CD4-positive, alpha-beta T cell treated with Interferon gamma for 1 hour (primary cell): ENCODE results near the gene XXYLT1.

Source experiments
- DNase-seq: peaks from one replicate; pipeline ENCODE4 v3.0.0-alpha.2; 2020

The XXYLT1 gene

DNA sequence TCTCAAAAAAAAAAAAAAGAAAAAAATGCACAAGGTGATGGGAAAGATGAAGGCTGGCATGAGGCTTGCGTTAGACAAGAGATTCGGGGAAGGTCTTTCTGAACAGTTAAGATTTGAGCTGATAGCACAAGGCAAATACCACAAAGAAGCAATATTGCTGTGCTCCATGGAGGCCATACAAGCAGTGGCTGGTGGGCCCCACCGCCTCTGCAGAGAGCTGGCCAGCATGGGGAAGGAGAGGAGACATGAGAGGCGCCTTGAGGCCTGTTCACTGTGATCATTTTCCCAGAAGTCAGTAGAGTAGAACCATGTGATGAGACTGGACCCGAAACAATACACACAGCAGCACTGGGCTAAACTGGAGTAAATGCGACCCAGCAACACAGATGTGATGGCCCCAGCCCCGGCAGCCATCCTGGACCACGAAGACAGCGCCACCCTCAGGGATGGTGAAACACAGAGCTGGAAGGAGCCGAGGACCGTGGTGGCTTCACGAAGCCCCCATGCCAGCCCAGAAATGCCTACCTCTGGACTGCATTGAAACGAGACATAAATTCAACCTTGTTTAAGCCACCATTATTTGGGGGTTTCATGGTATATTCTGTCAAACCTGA lies 5.5 kb downstream of the XXYLT1 start:
- no peak for DNase-seq

DNA sequence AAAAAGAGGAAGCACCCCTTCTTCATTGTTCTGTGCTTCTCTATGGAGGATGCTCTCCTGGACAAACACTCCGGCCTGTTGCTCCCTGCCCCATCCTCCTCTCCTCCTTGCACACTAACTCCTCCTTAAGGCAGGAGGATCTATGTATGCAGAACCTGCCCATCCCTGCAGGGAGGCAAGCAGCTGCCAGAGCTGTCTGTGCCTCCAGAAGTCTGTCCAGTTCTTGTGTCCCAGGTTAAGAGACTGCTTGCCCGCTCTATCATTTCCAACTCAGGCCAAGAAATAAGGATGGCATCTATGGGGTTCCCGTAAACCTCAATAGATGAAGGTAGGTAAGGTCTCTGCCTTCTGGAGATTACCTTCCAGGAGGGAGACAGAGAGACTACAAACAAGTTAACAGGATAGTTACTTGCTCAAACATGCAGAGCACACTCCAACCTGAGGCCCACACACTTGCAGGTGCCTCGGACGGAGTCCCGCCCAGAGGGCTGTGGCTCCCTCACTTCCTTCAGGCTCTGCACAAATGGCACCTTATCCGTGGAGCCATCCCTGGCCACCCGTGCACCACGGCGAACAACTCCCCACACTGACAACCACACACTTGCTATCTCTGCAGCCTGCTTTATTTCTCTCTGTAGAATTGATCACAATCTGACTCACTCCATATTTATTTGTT lies 6.9 kb downstream of the XXYLT1 start:
- DNase-seq = no peak

GRCh38 chr3:195263193-195263924 lies 7.6 kb downstream of the XXYLT1 start:
- no peak for DNase-seq

DNA sequence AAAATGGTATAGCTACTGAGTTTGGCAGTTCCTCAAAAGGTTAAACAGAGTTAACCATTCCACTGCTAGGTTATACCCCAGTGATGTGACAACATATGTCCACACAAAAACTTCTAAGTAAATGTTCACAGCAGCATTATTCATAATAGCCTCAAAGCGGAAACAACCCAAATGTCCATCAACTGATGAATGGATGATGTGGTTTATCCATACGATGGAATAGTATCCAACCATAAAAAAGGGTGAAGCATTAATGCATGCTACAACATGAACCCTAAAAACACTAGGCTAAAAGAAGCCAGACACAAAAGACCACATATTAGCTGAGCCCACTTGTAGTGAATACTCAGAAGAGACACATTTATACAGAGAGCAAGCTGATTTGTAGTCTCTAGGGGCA lies 9.0 kb downstream of the XXYLT1 start:
- DNase-seq = no peak

- peak; percentile 52 for DNase-seq
These were observed 10.6 kb downstream of the XXYLT1 start for GRCh38 chr3:195260280-195260905.

GRCh38 chr3:195259475-195260279 lies 11.3 kb downstream of the XXYLT1 start:
- DNase-seq = peak; percentile 92

- DNase-seq = no peak
These were observed 11.8 kb downstream of the XXYLT1 start for GRCh38 chr3:195259154-195259474.

GRCh38 chr3:195258449-195259153 lies 12.4 kb downstream of the XXYLT1 start:
- DNase-seq = no peak

DNA sequence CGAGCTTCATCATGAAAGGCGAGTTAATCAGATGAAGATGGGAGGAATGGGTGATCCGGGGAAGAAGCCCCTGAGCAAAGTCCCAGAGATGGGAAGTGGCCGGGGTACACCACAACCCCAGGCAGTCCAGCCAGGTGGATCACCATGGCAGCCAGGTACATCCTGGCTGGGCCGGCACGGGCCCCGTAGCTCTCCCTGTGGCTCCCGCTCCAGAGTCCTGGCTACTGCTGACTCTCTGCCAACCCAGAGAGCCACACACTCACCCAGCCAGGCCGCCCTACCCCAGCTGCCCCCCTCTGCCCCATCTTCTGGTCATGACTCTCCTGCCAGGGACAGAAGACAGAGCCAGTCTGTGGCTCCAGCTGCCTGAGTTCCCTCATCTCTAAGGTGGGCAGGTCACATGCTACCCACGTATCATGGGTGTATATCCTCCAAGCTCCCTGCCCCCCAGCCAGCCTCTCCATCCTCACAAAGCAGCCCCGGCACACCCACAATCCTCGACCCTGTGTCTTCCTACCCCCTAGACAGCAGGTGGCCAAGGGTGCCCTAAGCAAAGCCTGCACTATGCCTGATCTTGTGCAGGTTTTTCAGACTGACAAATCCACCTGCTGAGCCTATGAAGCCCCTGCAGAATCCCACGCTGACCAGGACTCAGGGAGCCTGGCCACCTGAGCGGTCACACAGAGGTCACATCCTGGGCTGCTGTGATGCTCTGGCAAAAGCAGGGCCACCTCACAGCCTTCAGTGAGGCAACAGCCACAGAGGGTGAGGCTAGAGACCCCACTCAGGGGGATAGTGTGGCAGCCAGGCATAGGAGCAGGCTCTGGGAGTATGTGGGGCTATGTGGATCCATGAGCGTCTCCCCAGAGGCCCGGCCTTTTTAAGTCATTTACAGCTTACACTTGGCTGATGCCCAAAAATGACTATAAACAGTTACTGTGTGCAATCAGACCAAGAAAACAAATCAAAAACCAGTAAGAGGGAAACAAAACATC lies 13.2 kb downstream of the XXYLT1 start:
- DNase-seq = no peak

DNA sequence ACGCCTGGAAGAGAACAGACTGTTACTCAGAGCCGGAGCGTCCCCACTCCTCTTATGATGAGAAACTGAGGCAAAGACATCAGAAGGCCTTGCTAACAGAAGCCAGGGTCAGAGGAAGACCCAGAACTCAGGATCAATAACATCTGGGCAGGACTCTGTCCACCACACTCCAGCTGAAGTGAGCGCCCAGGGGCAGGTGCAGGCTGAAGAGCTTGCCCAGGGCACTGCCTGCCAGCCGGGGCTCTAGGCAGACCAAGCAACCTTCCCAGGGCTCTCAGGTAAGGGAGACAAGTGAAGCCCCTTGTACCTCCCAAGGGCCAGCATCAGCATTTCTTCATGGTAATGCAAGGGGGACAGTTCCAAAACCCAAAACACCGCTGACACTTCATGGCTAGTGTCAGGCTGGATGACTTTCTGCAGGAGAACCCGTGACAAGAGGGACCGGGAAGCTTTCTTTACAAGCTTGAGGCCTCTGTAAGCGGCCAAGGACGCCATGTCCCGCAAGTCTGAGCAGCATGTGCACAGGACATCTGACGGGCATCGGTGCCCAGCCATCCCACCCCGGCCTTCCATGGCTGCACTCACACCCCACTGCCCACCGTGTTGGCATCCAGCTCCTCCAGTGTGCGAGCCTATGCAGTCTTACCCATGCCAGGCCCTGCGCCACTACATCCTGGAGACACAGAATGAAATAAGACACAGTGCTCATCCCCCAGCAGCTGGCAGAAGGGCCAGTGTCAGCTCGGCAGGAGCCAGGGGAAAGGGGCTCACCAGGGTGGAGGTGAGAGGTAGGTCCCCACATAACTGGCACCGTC lies 14.1 kb downstream of the XXYLT1 start:
- DNase-seq = no peak

DNA sequence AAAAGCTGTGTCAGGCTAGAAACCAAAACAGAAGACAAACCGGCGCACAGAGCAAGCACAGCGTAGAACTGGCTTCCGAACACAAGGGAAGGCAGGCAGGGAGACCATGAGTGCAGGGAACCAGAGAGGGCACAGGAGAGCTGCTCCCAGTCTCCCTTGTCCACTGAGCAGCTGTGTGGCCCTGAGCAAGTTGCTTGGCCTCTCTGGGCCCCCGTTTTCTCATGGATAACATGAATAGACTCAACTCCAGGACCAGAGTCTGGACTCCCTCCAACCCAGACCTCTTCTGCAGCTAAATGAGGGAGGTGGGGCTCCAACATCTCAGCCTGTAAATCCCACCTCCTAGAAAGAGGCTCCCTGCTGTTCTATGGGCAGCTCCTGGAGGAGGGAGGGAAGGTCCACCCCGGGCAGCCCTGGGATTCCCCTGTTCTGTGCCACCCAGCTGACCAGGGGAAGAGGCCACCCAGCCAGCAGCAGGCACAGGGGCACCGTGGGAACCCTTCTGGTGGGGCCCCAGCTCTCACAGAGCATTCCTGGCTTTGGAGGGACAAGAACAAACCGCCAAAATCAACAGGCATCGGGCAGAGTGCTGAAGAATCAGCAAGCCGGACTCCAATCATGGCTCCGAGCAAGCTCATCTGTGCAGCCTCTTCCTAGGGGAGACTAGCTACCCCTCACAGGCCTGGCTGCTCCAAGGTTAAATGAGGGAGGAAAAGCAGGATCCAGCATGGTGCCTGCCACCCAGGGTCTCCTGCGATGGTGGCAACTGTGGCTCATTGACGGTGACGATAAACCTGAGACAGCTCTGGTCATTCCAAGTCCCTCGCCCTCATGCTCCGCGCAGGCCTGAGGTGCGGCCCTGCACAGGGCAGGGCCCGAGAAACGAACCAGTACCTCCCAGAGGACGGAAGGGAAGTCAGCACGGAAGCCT lies 15.1 kb downstream of the XXYLT1 start:
- no peak for DNase-seq

DNA sequence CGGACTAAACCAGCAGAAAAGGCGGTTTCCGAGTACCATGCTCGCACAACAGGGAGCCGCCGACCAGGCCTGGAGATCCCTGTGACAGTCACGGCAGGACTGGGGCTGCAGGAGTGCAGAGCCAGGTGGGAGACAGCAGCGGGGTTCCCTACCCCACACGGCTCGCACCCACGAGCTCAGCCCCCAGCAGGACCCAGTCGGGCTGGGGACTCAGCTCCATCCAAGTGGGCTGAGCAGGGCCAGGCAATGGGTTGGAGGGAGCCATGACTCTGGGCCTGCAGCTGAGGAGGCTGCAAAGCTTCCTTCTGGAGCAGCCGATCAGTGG lies 15.8 kb downstream of the XXYLT1 start:
- DNase-seq = no peak

DNA sequence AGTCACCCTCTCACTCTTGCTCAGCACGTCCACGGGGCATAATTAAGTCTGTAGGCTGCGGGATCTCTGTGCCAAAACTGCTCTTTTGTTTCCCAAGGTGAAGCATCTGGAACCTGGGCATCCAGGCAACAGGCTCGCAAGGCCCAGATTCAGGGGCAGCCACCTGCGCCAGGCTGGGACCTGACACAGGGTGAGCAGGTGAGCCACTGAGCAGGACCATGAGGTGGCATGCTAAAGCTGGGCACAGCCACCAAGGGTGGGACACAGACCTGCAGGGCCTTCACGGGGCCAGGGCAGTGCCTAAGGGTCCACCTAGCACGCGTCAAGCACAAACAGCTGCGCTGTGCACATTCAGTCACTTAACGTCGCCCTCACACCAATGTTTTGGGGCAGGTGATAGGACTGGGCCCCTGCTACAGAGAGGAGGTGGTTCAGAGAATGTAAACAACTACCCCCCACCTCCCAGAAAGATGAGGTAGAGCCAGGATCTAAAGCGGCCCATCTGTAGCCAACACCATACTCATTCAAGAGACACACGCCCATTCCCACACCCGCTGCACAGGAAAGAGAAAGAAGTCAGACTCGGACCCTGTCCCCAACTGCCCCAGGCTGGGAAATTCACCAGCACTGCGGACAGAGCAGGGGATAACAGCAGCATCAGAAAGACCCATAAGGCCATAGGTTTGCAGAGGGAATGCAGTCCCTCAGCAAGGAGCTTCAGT lies 16.3 kb downstream of the XXYLT1 start:
- no peak for DNase-seq

DNA sequence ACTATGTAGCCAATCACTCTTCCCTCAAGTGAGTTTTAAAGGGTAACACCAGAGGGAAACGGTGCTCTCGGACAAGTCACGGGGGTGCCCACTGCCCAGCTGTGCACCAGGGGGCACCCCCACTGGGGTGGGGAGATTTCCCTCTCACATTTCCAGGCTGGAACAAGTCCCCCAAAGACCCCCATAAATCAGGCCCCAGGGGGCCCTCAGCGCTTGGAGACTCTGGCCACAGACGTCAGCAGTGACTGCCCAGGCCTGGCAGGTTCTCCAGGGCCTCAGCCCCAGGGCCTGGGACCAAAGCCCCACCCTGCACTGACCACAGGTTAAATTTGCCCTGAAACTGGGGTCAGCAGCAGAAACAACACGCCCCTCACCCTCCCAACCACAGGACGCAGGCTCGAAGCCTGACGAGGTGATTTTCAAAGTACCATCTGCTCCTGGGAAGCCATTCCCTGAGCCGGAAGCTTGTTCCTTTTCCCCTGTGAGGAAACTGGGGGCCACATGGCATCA lies 17.0 kb downstream of the XXYLT1 start:
- DNase-seq = no peak

DNA sequence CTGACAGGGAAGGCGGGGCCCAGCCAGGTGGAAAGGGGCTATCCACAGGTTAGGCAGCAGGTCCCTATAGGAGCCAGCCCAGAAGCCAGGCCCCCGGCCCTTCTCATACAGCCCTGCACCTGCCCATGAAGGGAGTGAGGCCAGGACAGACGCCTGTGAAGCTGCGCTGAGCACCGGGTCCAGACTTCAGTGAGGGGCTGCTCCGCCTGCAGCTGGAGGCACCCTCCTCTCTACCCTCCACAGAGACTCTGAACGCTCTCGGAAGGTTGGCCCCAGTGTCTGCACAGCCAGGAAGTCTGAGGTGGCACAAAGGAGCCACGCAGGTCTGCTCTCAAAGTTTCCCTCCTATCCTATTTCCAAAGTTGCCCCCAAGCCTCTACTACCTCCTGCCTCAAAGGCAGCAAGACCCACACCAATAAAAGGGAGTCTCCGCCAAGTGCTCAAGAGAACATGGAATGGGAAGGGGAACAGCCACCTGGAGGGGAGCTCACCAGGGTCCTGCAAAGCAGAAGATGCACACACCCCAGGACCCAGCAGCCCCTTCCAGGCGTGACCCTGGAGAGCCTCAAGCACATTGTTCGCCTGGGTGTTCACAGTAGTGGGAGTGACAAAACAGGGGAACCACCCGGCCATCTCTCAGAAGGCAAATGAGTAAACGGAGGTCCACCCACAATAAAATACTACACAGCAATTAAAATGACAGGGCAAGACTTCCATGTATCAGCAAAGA lies 19.5 kb downstream of the XXYLT1 start:
- no peak for DNase-seq

DNA sequence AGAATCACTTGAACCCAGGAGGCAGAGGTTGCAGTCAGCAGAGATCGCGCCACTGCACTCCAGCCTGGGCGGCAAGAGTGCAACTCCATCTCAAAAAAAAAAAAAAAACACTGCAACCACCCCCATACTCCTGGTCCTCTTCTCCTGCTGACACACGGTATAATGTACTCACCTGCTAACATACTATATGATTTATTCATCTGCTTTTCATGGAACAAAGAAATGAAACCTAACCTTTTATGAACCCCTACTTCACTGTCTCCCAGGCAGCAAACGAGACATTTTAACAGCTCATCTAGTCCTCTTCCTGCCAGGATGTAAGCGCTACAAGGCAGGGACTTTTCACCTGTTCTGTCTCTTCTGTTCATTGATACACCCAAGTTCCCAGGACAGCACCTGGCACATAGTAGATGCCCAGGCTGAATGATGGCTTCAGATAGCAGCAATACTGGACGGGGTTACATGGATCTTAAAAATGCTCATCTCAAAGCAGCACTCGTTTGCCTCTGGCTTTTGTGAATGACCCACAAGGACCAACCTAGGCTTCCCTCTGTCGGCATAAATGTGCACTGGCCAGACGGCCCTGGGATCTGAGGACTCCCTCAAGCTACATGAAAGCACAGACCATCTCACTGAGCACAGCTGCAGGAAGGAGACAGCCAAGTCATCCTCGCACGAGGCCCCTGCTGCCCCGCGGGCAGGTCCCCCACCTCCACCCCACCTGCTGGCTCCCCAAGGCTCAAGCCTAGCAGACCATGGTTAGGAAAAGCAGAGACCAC lies 20.3 kb downstream of the XXYLT1 start:
- no peak for DNase-seq
